Ascending aorta (tissue), 2 donors: ENCODE results near the gene SPTBN1. TPM values are rescaled to one million over a fixed set of nuclear protein-coding genes. Genes with fewer than 3 reads are reported as not detected.
A peak's percentile ranks its signal among the peaks of the same experiment; 100 is the strongest.

Source experiments
- DNase-seq, 2 donors: peaks; one replicate each; pipeline ENCODE4 v3.0.0-alpha.2; 2019; ENCODE audit warnings: low spot score in 2 of 2
- H3K27ac ChIP-seq, 2 donors: fragments of 200-600 bp; sonication (generic); one replicate each; pipeline ENCODE4 v1.5.1; 2016 to 2017; ENCODE audit warnings: mild to moderate bottlenecking in 1 of 2
- H3K27me3 ChIP-seq: fragments of 200-600 bp; sonication (generic); one replicate; pipeline ENCODE4 v1.5.1; 2017
- H3K36me3 ChIP-seq, 2 donors: fragments of 200-600 bp; sonication (generic); one replicate each; pipeline ENCODE4 v1.5.1; 2016
- H3K4me1 ChIP-seq, 2 donors: fragments of 200-600 bp; sonication (generic); one replicate each; pipeline ENCODE4 v1.5.1; 2016 to 2017; ENCODE audit warnings: mild to moderate bottlenecking in 1 of 2
- H3K4me3 ChIP-seq, 2 donors: fragments of 200-600 bp; sonication (generic); one replicate each; pipeline ENCODE4 v1.5.1; 2016 to 2017; ENCODE audit warnings: mild to moderate bottlenecking in 1 of 2
- H3K9me3 ChIP-seq, 2 donors: fragments of 200-600 bp; sonication (generic); one replicate each; pipeline ENCODE4 v1.5.1; 2016
- intact Hi-C: fragments of 100-400 bp; cut with DNase I; formaldehyde crosslinking; loops from one replicate; pipeline ENCODE4 v1.15.1; 2023
- total RNA-seq: library from RNA; depleted of rRNA; stranded (reverse); fragments of >200 nt; gene quantifications from one replicate; pipeline ENCODE4 v1.1.0, GENCODE V29; 2016
- TF ChIP-seq, protein P1 (sequence below), 3 experiments: fragments of 200-600 bp in 2 of 3; fragments of 450-650 bp in 1 of 3; sonication (generic) in 2 of 3; IDR thresholded peaks; one replicate each; pipeline ENCODE4 v1.5.1; 2016 to 2019; ENCODE audit warnings: antibody characterized with exemption in 3 of 3, mild to moderate bottlenecking in 1 of 3, moderate library complexity in 1 of 3

SPTBN1 gene
- total RNA-seq, 1 donor from 2014 or later, result 246 TPM

DNA sequence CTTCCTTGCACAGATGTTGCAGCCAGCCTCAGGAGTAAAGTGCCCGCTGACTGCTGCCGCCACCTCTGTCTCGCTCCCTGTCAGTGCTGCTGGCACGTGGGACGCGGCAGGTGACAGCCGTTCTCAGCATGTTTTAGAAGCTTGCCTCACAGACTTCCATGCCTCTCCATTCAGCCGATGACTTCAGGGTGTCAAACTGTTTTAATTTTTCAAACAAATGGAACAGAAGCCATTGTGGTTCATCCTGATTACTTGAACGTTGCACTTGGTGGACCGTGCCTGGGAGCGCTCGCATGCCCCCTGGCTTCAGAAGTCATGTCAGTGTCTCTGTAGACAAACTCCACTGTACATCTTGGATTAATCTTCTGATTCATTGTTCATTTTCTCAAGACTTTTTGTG is 204.6 kb downstream of the SPTBN1 start:
- Histone ChIP-seq H3K36me3 (peaks cover 60 to 94% of the 10 kb centered on the region in 2 donors), H3K27ac (no peak overlapping the region), H3K9me3 (no peaks in the 10 kb centered on the region), H3K27me3 (no peaks in the 10 kb centered on the region), H3K4me3 (no peak overlapping the region), H3K4me1 (no peaks in the 10 kb centered on the region)
- intact Hi-C loops, result no loop called here
- no peak for DNase-seq
- TF ChIP-seq, protein P1, sequence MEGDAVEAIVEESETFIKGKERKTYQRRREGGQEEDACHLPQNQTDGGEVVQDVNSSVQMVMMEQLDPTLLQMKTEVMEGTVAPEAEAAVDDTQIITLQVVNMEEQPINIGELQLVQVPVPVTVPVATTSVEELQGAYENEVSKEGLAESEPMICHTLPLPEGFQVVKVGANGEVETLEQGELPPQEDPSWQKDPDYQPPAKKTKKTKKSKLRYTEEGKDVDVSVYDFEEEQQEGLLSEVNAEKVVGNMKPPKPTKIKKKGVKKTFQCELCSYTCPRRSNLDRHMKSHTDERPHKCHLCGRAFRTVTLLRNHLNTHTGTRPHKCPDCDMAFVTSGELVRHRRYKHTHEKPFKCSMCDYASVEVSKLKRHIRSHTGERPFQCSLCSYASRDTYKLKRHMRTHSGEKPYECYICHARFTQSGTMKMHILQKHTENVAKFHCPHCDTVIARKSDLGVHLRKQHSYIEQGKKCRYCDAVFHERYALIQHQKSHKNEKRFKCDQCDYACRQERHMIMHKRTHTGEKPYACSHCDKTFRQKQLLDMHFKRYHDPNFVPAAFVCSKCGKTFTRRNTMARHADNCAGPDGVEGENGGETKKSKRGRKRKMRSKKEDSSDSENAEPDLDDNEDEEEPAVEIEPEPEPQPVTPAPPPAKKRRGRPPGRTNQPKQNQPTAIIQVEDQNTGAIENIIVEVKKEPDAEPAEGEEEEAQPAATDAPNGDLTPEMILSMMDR (IDR thresholded peaks at IDR 0.05), result no peak

DNA sequence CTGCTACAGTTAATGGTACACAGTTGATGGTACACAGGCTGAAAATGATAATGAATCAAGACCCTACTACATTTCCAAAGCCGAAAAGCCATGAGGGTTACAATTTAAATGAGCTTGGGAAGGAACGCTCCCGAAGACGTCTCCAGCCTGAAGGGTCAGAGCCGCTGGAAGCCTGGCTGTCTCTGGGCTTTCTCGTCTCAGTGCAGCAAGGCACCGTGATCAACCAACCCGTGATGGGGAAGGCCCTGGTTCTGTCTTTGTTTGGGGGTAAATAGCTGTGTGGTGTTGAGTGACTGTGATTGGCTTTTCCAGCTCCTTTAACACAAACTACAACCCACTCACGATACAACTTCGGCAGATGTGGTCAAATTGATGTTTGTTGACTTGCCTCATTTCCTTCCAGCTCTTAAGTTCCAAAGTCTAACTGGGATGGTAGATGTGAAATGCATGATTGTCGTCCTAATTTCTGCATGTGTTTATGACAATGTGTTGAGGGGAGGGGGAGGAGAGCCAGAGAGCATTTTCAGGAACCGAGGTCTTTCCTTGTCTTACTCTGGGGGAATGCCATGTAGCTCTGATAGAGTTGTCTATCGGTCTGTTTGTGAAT is 207.4 kb downstream of the SPTBN1 start:
- TF ChIP-seq, protein P1 (IDR thresholded peaks at IDR 0.05), result no peak
- no peaks in the 10 kb centered on the region for H3K9me3 ChIP-seq
- peaks cover 3 to 14% of the 10 kb centered on the region in 2 donors for H3K4me1 ChIP-seq
- no peak for DNase-seq
- no peak overlapping the region for H3K27ac ChIP-seq
- H3K36me3 ChIP-seq, result peaks cover 63 to 82% of the 10 kb centered on the region in 2 donors
- no peak overlapping the region for H3K4me3 ChIP-seq
- intact Hi-C loops, result no loop called here
- H3K27me3 ChIP-seq, result no peaks in the 10 kb centered on the region

DNA sequence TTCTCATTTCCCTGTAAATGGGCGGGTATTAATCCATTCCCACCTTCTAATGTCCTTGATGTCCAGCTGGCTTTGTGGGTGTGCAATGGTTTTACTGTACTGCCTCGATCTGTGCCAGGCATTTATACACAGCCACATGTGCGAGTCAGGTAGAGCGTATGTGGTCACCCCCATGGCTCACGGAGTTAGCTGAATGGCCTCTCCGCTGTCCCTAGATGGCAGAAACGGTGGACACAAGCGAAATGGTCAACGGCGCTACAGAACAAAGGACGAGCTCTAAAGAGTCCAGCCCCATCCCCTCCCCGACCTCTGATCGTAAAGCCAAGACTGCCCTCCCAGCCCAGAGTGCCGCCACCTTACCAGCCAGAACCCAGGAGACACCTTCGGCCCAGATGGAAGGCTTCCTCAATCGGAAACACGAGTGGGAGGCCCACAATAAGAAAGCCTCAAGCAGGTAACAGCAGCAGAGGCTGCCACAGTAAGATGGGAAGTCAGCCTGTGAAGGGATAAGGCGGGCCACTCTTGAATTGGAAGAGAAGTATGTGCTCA is 208.2 kb downstream of the SPTBN1 start:
- Histone ChIP-seq H3K9me3 (no peaks in the 10 kb centered on the region), H3K27ac (no peak overlapping the region), H3K4me1 (peaks cover 3 to 14% of the 10 kb centered on the region in 2 donors), H3K36me3 (peaks cover 63 to 82% of the 10 kb centered on the region in 2 donors), H3K27me3 (no peaks in the 10 kb centered on the region), H3K4me3 (no peak overlapping the region)
- TF ChIP-seq, protein P1 (IDR thresholded peaks at IDR 0.05), result no peak
- intact Hi-C loops, result no loop called here
- no peak for DNase-seq

DNA sequence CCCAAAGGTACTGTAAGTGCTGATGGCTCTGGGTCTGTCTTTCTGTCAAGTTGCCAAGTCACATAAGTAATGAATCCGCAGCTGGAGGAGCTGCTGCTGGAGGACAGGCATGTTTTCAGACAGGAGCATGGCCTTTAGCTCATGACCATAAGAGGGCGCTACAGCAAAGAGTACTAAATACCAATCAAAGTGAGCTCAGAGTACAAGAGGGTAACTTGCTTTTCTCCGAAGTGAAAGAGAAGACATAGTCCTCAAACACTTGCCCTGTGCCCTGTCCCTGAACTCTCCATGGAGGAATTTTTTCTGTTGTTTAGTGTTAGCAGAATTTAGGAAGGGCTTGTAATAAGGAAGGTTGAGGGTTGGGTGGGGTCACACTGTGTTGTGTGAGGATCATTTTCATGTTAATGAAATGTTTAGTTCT is 209.3 kb downstream of the SPTBN1 start:
- TF ChIP-seq, protein P1 (IDR thresholded peaks at IDR 0.05), result peak; percentile 24 to 50 (median 33)
- intact Hi-C loops, result no loop called here
- Histone ChIP-seq H3K9me3 (no peaks in the 10 kb centered on the region), H3K4me1 (peaks cover 3 to 14% of the 10 kb centered on the region in 2 donors), H3K36me3 (peaks cover 52 to 82% of the 10 kb centered on the region in 2 donors), H3K27me3 (no peaks in the 10 kb centered on the region), H3K4me3 (no peak overlapping the region), H3K27ac (peak overlapping the region in 1 of 2 donors; percentile 59)
- no peak for DNase-seq

DNA sequence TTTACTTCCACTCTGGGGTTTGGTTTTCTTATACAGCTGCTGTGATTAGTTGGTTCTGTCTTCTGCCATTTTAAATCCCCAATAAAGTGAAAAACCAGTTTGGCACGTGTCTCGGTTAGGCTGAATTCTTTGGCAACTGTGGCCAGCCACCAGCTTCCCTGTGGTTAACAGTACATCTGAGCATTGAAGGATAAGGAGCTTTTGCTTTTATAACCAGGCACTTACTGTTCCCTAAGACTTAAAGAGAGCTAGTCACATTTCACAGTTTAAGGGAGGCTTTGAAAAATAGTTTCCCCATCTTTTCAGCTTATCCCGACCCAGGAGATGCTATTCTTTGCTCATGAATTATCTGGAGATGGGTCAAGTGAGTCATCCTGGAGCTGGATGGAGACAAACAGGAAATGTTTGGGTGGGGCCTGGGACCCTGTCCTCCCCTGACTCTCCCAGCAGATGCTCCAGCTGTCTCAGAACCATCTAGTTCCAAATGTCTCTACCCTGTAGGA is 210.1 kb downstream of the SPTBN1 start:
- peaks cover 3 to 14% of the 10 kb centered on the region in 2 donors for H3K4me1 ChIP-seq
- no peak overlapping the region for H3K4me3 ChIP-seq
- intact Hi-C loops, result no loop called here

More for the DNA sequence above, 210.1 kb downstream of the SPTBN1 start:
- Histone ChIP-seq H3K27ac (peak overlapping the region; percentile 59 to 71), H3K9me3 (no peaks in the 10 kb centered on the region), H3K36me3 (peaks cover 46 to 82% of the 10 kb centered on the region in 2 donors), H3K27me3 (no peaks in the 10 kb centered on the region)
- no peak for DNase-seq
- TF ChIP-seq, protein P1 (IDR thresholded peaks at IDR 0.05), result no peak
